Panc1 (cell line): ENCODE data around the gene FADS2. TPM values are rescaled to one million over a fixed set of nuclear protein-coding genes. Genes with fewer than 3 reads are reported as not detected.

Source experiments
- ATAC-seq: fragments of 200-7000 bp; cut with Tn5 transposase; 2 replicates; pipeline ENCODE4 v1.9.1; 2020; ENCODE audit warnings: mild to moderate bottlenecking, moderate library complexity
- BruUV-seq: library from RNA; stranded (reverse); fragments of 400-500 nt; replicated peaks from 2 replicates; lab custom pipeline; 2021; lab: Mats Ljungman, UMichigan
- CTCF ChIA-PET: fragments of 300-600 bp; sonication (Branson Sonifier 250); formaldehyde crosslinking; loops from one replicate; lab custom pipeline; 2022; ENCODE audit warnings: antibody characterized with exemption; lab: Charles Lee
- POLR2A ChIA-PET: fragments of 300-600 bp; sonication (Branson Sonifier 250); formaldehyde crosslinking; loops from one replicate; lab custom pipeline; 2022; ENCODE audit warnings: antibody characterized with exemption; lab: Charles Lee
- DNase-seq: peaks from one replicate; pipeline ENCODE4 v3.0.0-alpha.2; 2010; ENCODE audit warnings: low read depth, low spot score
- H3K27ac ChIP-seq: 2 replicates; pipeline ENCODE4 v1.5.1; 2011; ENCODE audit warnings: mild to moderate bottlenecking, low read length, inconsistent platforms
- H3K27me3 ChIP-seq: fragments of 200-500 bp; sonication (Bioruptor generic); 2 replicates; pipeline ENCODE4 v1.6.0; 2014; ENCODE audit warnings: low read length, inconsistent platforms; ENCODE audit not compliant: control insufficient read depth, insufficient read depth
- H3K36me3 ChIP-seq: fragments of 200-500 bp; sonication (Bioruptor generic); 2 replicates; pipeline ENCODE4 v1.5.1; 2014; ENCODE audit warnings: inconsistent platforms, mild to moderate bottlenecking, low read length, moderate library complexity; ENCODE audit not compliant: control insufficient read depth, insufficient read depth
- H3K4me1 ChIP-seq: 2 replicates; pipeline ENCODE4 v1.5.1; 2011; ENCODE audit warnings: inconsistent platforms, mild to moderate bottlenecking, low read length, moderate library complexity; ENCODE audit not compliant: control insufficient read depth, insufficient read depth
- H3K4me3 ChIP-seq, 2 experiments: 2 replicates each; pipeline ENCODE4 v1.5.1; 2011 to 2012; ENCODE audit warnings: low read depth in 2 of 2, low read length in 2 of 2, mild to moderate bottlenecking in 2 of 2, inconsistent platforms in 1 of 2, moderate library complexity in 1 of 2
- H3K9me3 ChIP-seq: fragments of 200-500 bp; sonication (Bioruptor generic); 2 replicates; pipeline ENCODE4 v1.5.1; 2014; ENCODE audit warnings: low read depth, mild to moderate bottlenecking, inconsistent platforms, low read length, moderate library complexity; ENCODE audit not compliant: control insufficient read depth, insufficient read depth
- CTCF ChIP-seq: fragments of 450-650 bp; IDR thresholded peaks from 2 replicates; pipeline ENCODE4 v1.5.1; 2017; ENCODE audit warnings: mild to moderate bottlenecking
- POLR2AphosphoS5 ChIP-seq: IDR thresholded peaks from 2 replicates; pipeline ENCODE4 v1.6.1; 2012; ENCODE audit warnings: mild to moderate bottlenecking, low read depth, low read length, moderate library complexity
- REST ChIP-seq, 2 experiments: IDR thresholded peaks; 2 replicates each; pipeline ENCODE4 v1.6.1; 2011 to 2012; ENCODE audit warnings: low read depth in 2 of 2, control low read depth in 1 of 2, low read length in 1 of 2, mild to moderate bottlenecking in 1 of 2, moderate library complexity in 1 of 2; ENCODE audit not compliant: insufficient read depth in 1 of 2
- SIN3A ChIP-seq: IDR thresholded peaks from 2 replicates; pipeline ENCODE4 v1.6.1; 2012; ENCODE audit warnings: low read depth, mild to moderate bottlenecking, low read length, moderate library complexity, borderline replicate concordance; ENCODE audit not compliant: insufficient read depth
- TCF7L2 ChIP-seq: IDR thresholded peaks from 2 replicates; pipeline ENCODE4 v1.6.1; 2011; ENCODE audit warnings: mild to moderate bottlenecking, low read depth, low read length, inconsistent platforms
- in situ Hi-C: cut with HindIII; loops from 2 replicates; pipeline ENCODE4 v1.10.0; 2016; ENCODE audit warnings: low sequenced_read_pairs, low pct_unique_long_range_greater_than_20kb
- intact Hi-C: fragments of 100-400 bp; cut with micrococcal nuclease; formaldehyde crosslinking; loops from one replicate; pipeline ENCODE4 v1.10.0; 2022; ENCODE audit not compliant: unreplicated experiment
- total RNA-seq: library from RNA; stranded (reverse); gene quantifications from one replicate; pipeline ENCODE4 v1.2.1, GENCODE V29; 2021; ENCODE audit not compliant: unreplicated experiment

FADS2 gene
- total RNA-seq, 1 experiment from 2014 or later: 679 TPM

- no peak overlapping the region for H3K4me3 ChIP-seq
- TF ChIP-seq REST (IDR thresholded peaks at IDR 0.05; ENCODE audit: insufficient read depth in 1 of 2, low read depth in 2 of 2, low read length in 1 of 2) (no peak), CTCF (no peak), POLR2AphosphoS5 (0 out of 2 replicates have a peak, but pooled peaks have one; percentile 3)
- CTCF ChIA-PET: no interaction called here
Measured at GRCh38 chr11:61802605-61803004, 25.5 kb upstream of the FADS2 start.

GRCh38 chr11:61803889-61804647 is 24.0 kb upstream of the FADS2 start:
- H3K27me3 ChIP-seq: no peaks in the 10 kb centered on the region
- H3K4me3 ChIP-seq: no peak overlapping the region
- H3K27ac ChIP-seq: no peak overlapping the region
- DNase-seq (no peak), ATAC-seq (no peak)
- TF ChIP-seq TCF7L2: no peak
- TF ChIP-seq POLR2AphosphoS5: no peak
- TF ChIP-seq REST (IDR thresholded peaks at IDR 0.05; ENCODE audit: insufficient read depth in 1 of 2, low read depth in 2 of 2, low read length in 1 of 2): no peak
- no peak for TF ChIP-seq SIN3A
- no peak for TF ChIP-seq CTCF
- in situ Hi-C loops: no loop called here
- intact Hi-C loops: no loop called here
- ChIA-PET POLR2A (no interaction called here), CTCF (no interaction called here)
- H3K9me3 ChIP-seq: no peaks in the 10 kb centered on the region
- BruUV-seq: no TSS peak
- H3K4me1 ChIP-seq: 0 out of 2 replicates have a peak, but pooled peaks cover 4% of the 10 kb centered on the region
- peaks cover 12% of the 10 kb centered on the region for H3K36me3 ChIP-seq

More at GRCh38 chr11:61802605-61803004, 25.5 kb upstream of the FADS2 start:
- Histone ChIP-seq H3K9me3 (no peaks in the 10 kb centered on the region), H3K36me3 (peaks cover 12% of the 10 kb centered on the region), H3K27me3 (no peaks in the 10 kb centered on the region), H3K4me1 (peaks cover 5% of the 10 kb centered on the region; the same call in 1 of the 2 replicates), H3K27ac (no peak overlapping the region)
- POLR2A ChIA-PET: no interaction called here
- ATAC-seq: no peak
- in situ Hi-C loops: no loop called here
- no TSS peak for BruUV-seq
- intact Hi-C loops: no loop called here
- DNase-seq: no peak
